Left lung (tissue), 10 donors: Measurements from ENCODE around the gene CCDC85B. TPM values are rescaled to one million over a fixed set of nuclear protein-coding genes. Genes with fewer than 3 reads are reported as not detected.
A peak's percentile ranks its signal among the peaks of the same experiment; 100 is the strongest.

Experiments used
- ATAC-seq: fragments of 200-7000 bp; cut with Tn5 transposase; one replicate; pipeline ENCODE4 v1.9.1; 2020; ENCODE audit warnings: moderate library complexity
- DNase-seq, 4 donors: peaks; one replicate each; pipeline ENCODE4 v3.0.0-alpha.2; 2013 to 2020
- H3K27ac ChIP-seq, 2 donors: fragments of 200-600 bp; sonication (generic) in 1 of 2; one replicate each; pipeline versions ENCODE4 v1.5.0 to v1.8.0; 2020 to 2021
- H3K27me3 ChIP-seq, 2 donors: fragments of 200-600 bp; sonication (generic) in 1 of 2; one replicate each; pipeline versions ENCODE4 v1.5.0 to v1.8.0; 2020 to 2021
- H3K36me3 ChIP-seq, 2 donors: fragments of 200-600 bp; sonication (generic) in 1 of 2; one replicate each; pipeline versions ENCODE4 v1.5.0 to v1.8.0; 2020 to 2021
- H3K4me1 ChIP-seq, 2 donors: fragments of 200-600 bp; one replicate each; pipeline ENCODE4 v1.8.0; 2021
- H3K4me3 ChIP-seq, 2 donors: fragments of 200-600 bp; sonication (generic) in 1 of 2; one replicate each; pipeline versions ENCODE4 v1.5.0 to v1.8.0; 2020 to 2021; ENCODE audit warnings: mild to moderate bottlenecking in 1 of 2
- H3K9me3 ChIP-seq, 2 donors: fragments of 200-600 bp; sonication (generic) in 1 of 2; one replicate each; pipeline versions ENCODE4 v1.5.0 to v1.8.0; 2020 to 2021
- intact Hi-C, 2 donors: fragments of 100-400 bp; cut with DNase I; formaldehyde crosslinking; loops; one replicate each; pipeline versions ENCODE4 v1.11.2 to v1.14.2; 2022
- polyA plus RNA-seq, 6 donors: library from polyadenylated mRNA; unstranded; fragments of 120-200 nt; gene quantifications; one replicate each; pipeline ENCODE4 v1.2.1, GENCODE V29; 2013; ENCODE audit not compliant: insufficient read length in 6 of 6
- total RNA-seq, 2 donors: library from RNA; stranded (reverse); fragmentation: NEBNext Ultra II Directional; extraction: Animal tissue kit (Norgen Biotek cat#: 25700); gene quantifications; one replicate each; pipeline ENCODE4 v1.2.1, GENCODE V29; 2021
- TF ChIP-seq, protein P1 (sequence below), 2 donors: fragments of 200-600 bp; sonication (generic) in 1 of 2; IDR thresholded peaks; one replicate each; pipeline versions ENCODE4 v1.5.0 to v1.8.0; 2021; ENCODE audit warnings: antibody characterized with exemption in 2 of 2
- donor health status: DM: no; HTN: yes; CAD: no.
- donor health status: DM: no; HTN: no; CAD: no.

CCDC85B gene
- total and polyA plus RNA-seq, 8 donors, result 10.0 to 32.0 (median 19.0) TPM

DNA sequence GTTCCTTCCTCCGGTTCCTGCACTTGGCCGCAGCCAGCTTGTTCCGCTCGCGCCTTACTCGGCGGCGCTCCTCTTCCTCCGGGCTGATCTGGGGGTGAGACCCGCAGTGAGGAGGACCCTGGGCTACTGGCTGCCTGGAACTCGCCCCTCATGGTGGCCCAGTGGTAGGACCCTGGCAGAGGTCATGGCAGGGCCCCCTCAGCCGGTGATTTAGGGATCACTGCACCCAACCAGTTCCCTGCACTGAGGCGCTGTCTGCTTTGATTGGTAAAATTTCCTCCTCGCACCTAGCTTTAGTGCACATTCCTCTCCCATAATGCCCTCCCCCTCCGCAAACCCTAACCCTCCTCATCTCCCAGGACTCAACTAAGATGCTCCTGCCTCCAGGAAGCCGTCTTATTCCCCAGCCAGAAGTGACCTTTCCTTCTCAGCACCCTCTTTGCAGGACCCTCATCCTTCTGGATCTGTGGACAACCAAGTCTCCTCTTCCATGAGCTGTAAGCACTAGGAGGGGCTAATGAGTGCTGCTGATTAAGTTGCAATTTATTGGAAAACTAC, 3.6 kb downstream of the CCDC85B start:
- Histone ChIP-seq H3K27me3 (peaks cover 0 to 2% of the 10 kb centered on the region in 2 donors), H3K4me1 (peaks cover 14 to 92% of the 10 kb centered on the region in 2 donors), H3K4me3 (peak overlapping the region in 1 of 2 donors; percentile 70), H3K36me3 (peaks cover 0 to 30% of the 10 kb centered on the region in 2 donors), H3K27ac (peak overlapping the region; percentile 76 to 97), H3K9me3 (no peaks in the 10 kb centered on the region)
- peak in 1 of 4 donors; percentile 93 for DNase-seq
- intact Hi-C loops, result no loop called here
- TF ChIP-seq, protein P1, sequence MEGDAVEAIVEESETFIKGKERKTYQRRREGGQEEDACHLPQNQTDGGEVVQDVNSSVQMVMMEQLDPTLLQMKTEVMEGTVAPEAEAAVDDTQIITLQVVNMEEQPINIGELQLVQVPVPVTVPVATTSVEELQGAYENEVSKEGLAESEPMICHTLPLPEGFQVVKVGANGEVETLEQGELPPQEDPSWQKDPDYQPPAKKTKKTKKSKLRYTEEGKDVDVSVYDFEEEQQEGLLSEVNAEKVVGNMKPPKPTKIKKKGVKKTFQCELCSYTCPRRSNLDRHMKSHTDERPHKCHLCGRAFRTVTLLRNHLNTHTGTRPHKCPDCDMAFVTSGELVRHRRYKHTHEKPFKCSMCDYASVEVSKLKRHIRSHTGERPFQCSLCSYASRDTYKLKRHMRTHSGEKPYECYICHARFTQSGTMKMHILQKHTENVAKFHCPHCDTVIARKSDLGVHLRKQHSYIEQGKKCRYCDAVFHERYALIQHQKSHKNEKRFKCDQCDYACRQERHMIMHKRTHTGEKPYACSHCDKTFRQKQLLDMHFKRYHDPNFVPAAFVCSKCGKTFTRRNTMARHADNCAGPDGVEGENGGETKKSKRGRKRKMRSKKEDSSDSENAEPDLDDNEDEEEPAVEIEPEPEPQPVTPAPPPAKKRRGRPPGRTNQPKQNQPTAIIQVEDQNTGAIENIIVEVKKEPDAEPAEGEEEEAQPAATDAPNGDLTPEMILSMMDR (IDR thresholded peaks at IDR 0.05), result no peak
- ATAC-seq, result no peak

DNA sequence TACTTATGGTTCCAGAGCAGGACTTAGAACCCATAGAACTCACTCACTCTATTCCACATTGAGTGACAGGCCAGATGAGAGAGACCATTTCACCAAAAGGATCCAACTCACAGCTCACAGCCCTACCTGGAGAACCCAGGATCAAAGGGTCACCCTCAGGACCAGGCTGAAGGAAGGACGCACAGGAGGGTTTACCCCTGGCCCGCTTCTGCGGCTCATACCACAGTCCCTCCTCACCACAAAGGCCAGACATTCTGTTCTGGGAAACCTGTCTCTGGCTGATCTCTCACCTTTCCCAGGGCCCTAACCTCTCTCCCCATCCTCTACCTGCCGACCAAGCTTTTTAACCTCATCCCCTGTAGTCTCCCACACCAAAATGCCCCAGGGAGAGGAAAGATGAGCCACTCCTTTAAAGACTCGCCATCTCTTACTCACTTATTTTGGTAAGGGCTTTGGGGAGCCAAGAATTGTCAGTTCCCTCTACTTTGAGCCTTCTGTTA, 5.1 kb downstream of the CCDC85B start:
- Histone ChIP-seq H3K36me3 (peaks cover 0 to 30% of the 10 kb centered on the region in 2 donors), H3K4me3 (no peak overlapping the region), H3K4me1 (peaks cover 14 to 92% of the 10 kb centered on the region in 2 donors), H3K9me3 (no peaks in the 10 kb centered on the region), H3K27ac (no peak overlapping the region), H3K27me3 (peaks cover 0 to 7% of the 10 kb centered on the region in 2 donors)
- ATAC-seq, result no peak
- peak in 1 of 4 donors; percentile 20 for DNase-seq
- TF ChIP-seq, protein P1 (IDR thresholded peaks at IDR 0.05), result no peak
- intact Hi-C loops, result no loop called here

DNA sequence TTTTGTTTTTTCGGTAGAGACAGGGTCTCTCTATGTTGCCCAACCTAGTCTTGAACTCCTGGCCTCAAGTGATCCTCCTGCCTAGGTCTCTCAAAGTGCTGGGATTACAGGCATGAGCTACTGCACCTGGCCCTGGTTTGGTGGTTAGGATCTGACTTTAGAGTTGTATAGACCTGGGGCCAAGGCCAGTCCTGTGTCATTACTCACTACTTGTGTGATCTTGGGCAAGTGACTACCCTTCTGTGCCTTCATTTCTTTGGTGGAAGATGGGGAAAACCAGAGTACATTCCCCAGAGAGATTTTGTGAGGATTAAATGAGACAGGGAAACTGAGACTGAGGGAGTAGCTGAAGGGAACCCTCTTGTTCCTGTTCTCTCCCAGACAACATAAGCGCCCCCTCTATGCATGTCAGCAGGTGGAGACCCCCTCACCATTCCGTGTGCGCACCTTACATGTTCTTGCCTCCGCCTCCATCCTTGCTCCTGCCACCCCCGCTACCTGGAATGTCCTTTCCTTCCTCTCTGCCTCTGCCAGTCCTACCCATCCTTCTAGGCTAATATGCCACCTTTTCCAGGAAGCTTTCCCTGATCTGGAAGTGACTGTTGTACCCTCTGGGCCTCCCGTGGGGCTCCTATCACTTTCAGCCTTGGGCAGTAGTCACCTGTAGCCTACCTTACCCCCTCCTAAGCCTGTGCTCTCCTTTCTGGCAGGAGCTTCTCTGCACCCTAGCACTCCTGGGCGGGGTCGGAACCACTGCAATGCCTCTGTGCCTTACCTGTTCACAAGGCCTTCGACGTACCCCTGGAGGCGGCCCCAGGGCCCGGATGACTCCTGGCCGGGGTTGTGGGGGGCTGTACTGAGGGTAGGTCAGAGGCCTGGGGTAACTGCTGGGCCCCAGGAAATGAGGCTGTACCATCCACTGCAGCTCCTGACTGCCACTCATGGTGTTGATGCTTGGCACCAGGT, 5.8 kb downstream of the CCDC85B start:
- Histone ChIP-seq H3K36me3 (peaks cover 0 to 30% of the 10 kb centered on the region in 2 donors), H3K4me3 (no peak overlapping the region), H3K27me3 (peaks cover 0 to 7% of the 10 kb centered on the region in 2 donors), H3K27ac (no peak overlapping the region), H3K4me1 (peaks cover 14 to 88% of the 10 kb centered on the region in 2 donors), H3K9me3 (no peaks in the 10 kb centered on the region)
- ATAC-seq, result no peak
- DNase-seq, result peak in 1 of 4 donors; percentile 66
- TF ChIP-seq, protein P1 (IDR thresholded peaks at IDR 0.05), result no peak
- intact Hi-C loops, result no loop called here

DNA sequence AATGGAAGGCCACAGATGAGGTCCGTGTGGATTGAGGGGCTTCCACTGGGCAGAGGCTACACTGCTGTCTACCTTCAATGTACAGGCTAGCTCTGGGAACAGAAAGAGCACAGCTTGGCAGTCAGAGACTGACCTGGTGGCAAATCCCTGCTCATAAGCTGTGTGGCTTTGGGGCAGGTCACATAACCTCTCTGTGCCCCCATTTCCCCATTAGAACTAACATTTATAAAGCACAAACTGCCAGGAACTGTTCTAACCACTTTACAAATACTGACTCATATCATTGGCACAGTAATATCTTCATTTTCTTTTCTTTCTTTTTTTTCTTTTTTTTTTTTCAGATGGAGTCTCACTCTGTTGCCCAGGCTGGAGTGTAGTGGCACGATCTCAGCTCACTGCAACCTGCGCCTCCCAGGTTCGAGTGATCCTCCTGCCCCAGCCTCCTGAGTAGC, 6.6 kb downstream of the CCDC85B start:
- TF ChIP-seq, protein P1 (IDR thresholded peaks at IDR 0.05), result no peak
- Histone ChIP-seq H3K4me3 (no peak overlapping the region), H3K27ac (no peak overlapping the region), H3K27me3 (peaks cover 0 to 7% of the 10 kb centered on the region in 2 donors), H3K36me3 (peaks cover 0 to 27% of the 10 kb centered on the region in 2 donors), H3K9me3 (no peaks in the 10 kb centered on the region), H3K4me1 (peaks cover 9 to 80% of the 10 kb centered on the region in 2 donors)
- intact Hi-C loops, result no loop called here
- DNase-seq, result no peak
- no peak for ATAC-seq
